NCI-H1694 treated with DMSO at 0.1 percent for 48 hours (cell line): Measurements from ENCODE around the gene MESP1.
"Not testable (repeated sequence)": the region's sequence is repeated elsewhere in the genome, so short reads cannot be mapped to it uniquely, and the experiment has no call there.

Experiments used
- DNase-seq: peaks from one replicate; lab custom pipeline; 2025; lab: John Stamatoyannopoulos, UW

Gene MESP1, protein sequence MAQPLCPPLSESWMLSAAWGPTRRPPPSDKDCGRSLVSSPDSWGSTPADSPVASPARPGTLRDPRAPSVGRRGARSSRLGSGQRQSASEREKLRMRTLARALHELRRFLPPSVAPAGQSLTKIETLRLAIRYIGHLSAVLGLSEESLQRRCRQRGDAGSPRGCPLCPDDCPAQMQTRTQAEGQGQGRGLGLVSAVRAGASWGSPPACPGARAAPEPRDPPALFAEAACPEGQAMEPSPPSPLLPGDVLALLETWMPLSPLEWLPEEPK

DNA sequence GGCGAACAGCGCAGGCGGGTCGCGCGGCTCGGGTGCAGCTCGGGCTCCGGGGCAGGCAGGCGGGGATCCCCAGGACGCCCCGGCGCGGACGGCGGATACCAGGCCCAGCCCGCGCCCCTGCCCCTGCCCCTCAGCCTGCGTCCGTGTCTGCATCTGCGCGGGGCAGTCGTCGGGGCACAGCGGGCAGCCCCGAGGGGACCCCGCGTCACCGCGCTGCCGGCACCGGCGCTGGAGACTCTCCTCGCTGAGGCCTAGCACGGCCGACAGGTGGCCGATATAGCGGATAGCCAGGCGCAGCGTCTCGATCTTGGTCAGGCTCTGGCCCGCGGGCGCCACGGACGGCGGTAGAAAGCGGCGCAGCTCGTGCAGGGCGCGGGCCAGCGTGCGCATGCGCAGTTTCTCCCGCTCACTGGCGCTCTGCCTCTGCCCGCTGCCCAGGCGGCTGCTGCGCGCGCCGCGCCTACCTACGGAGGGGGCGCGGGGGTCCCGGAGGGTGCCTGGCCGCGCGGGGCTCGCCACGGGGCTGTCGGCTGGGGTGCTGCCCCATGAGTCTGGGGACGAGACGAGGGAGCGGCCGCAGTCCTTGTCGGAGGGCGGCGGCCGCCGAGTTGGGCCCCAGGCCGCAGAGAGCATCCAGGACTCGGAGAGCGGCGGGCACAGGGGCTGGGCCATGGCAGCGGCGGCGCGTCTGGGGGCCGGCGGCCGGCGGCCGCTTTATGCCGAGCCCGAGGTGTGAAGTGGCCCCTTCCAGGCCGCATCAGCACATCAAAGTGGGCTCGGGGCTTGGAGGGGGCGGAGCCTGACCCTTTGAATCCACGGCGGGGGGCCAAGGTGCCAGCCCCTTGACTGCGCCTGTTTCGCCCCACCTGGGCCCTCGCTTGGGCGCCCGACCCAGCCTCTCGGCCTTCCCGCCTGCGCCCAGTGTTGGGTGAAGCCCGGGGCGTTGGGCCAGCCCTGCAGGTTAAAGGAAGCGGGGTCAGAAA, at the start of gene MESP1:
Gene MESP1 (minus strand): TSS at position 690 of the 983 bp plus-strand sequence. CDS start 18 bp downstream, at position 672.
- peak; percentile 62 for DNase-seq

DNA sequence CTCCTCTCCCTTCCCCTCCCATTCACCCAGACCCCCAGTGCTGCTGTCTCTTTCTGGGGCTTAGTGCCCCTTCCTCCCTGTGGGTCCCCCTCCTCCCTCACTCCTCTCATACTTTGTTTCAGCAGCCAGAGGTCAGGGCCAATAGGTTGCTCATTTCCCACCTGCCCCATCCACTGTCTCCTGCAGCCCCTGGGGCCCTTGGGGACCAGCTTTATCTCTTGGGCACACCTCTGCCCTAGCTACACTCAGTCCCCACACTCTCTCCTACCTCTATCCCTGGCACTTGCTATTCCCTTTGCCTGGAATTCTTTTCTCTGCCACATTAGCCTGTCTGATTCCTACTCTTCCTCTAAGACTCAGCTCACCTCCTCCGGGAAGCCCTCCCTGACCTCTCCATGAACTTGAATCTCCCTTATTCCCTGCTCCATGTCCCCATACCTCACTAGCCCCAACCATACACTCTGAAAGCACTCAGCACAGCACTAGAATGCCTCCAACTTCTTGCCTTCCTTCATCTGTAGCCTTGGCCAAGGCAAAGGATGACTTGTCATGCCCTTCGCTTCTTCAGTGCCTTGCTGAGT, 49.0 kb upstream of the MESP1 start:
- no peak for DNase-seq

- DNase-seq, result no peak
Observed at GRCh38 chr15:89799011-89799911, 48.2 kb upstream of the MESP1 start.

GRCh38 chr15:89797678-89798201, 46.7 kb upstream of the MESP1 start:
- DNase-seq, result no peak

- no peak for DNase-seq
Observed at GRCh38 chr15:89795996-89796395, 44.9 kb upstream of the MESP1 start.

DNA sequence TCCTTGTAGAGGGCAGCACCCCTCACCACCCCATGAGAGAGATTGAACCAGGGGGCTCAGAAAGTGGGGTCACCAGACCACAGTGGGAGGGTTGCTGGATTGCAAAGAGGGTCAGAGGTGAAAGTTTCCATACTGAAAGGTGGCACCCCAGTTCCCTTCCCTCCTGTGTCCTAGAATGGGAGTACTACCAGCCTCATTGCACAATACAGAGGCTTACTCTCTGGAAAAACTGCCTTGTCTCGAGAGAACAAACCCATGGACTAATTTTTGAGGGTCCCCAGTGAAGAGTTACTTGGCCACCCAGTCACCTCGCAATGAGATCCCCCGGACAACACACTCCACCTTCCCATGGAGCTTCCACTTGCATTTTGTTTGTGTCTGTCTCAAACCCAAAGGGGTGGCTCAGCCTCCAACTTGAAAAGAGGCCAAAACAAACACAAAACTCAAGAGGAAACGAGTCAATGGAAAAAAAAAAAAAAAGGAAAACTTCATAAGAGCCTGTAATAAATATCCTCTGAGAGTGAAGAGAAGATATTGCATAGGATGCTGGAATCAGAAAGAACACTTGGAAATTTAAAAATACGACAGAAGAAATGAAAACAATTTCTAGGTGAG, 43.7 kb upstream of the MESP1 start:
- no peak for DNase-seq

GRCh38 chr15:89792106-89792805, 41.2 kb upstream of the MESP1 start:
- no peak for DNase-seq

GRCh38 chr15:89790661-89791060, 39.6 kb upstream of the MESP1 start:
- DNase-seq, result no peak

DNA sequence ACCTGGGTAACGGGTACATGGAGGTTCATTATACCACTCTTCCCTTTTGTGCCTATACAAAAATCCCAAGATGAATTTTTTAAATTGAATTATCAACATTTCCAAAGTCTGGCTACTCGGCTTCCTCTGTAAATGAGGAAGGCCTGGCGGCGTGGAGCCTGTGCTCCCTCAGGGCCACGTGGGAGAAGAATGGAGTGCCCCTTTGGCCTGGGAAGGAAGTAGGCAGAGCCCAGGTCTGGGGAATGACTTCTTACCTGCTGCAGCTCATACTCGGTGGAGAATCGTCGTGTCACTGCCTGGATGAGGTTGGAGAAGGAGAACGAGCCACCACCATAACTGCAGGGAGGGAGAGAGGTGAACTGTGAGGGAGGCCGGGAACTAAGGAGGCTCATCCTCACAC, 39.2 kb upstream of the MESP1 start:
- no peak for DNase-seq

DNA sequence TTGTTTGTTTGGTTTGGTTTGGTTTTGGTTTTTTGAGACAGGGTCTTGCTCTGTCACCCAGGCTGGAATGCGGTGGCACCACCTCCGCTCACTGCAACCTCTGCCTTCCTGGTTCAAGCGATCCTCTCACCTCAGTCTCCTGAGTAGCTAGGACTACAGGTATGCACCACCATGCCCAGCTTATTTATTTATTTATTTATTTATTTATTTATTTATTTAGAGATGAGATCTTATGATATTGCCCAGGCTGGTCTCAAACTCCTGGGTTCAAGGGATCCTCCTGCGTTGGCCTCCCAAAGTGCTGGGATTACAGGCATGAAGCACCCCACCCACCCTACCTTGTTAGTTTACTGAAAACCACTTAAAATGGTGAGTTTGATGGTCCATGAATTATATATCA, 37.5 kb upstream of the MESP1 start:
- not testable (repeated sequence) for DNase-seq

DNA sequence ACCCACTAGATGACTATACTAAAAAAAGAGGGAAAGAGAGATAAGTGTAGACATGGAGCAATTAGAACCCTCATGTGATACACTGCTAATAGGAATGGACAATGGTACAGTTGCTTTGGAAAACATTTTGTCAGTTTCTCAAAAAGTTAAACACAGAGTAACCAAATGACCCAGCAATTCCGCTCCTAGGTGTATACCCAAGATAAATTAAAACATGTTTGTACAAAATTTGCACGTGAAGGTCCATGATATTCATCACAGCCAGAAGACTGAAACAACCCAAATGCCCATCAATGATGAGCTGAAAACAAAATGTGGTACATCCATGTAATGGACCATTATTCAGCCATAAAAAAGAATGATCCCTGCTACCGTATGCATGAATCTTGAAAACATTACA, 36.9 kb upstream of the MESP1 start:
- no peak for DNase-seq

- no peak for DNase-seq
Observed at GRCh38 chr15:89785774-89786140, 34.7 kb upstream of the MESP1 start.

- no peak for DNase-seq
Observed at GRCh38 chr15:89785064-89785773, 34.2 kb upstream of the MESP1 start.

- no peak for DNase-seq
Observed at GRCh38 chr15:89784686-89784960, 33.6 kb upstream of the MESP1 start.

- DNase-seq, result no peak
Observed at GRCh38 chr15:89783861-89784685, 33.0 kb upstream of the MESP1 start.

DNA sequence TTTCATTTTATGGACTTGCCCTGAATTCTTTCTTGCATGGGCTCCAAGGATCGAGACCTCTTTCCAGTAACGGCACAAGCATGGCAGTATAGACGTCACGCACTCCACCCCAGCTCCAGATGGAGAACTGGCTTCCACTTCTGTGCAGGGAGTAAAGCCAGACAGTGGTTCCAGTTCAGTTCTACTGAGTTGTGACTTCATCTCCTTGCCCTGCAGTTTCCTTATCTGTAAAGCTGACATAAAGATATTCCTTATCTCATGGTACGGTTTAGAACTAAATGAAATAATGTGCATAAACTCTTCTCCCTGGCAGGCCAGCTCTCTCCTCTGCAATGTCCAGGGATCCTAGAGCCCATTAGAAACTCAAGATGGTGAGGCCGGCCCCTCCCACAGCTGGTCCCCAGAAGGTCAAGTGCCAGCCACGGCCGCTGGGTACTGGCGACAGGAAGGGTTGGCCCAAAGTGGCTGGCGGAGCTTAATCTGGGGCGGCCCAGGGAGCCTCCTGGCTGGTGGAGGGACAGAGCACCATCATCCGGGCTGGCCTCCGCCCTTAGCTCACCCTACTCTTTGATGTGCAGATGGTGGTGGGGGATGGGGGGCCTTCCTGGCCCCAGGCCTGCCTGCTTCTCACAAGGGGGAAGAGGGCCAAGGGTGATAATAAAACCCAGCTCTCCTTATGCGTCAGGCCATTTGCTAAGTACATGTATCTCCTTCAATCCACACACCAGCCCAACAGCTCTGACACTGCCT, 32.2 kb upstream of the MESP1 start:
- no peak for DNase-seq

DNA sequence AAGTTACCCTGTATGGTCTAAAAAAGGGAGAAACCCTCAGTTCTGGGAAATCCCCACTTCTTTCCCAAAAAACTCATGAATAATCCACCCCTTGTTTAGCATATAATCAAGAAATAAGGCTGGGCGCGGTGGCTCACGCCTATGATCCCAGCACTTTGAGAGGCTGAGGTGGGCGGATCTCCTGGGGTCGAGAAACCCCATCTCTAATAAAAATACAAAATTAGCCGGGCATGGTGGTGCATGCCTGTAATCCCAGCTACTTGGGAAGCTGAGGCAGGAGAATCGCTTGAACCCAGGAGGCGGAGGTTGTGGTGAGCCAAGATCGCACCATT, 31.5 kb upstream of the MESP1 start:
- not testable (repeated sequence) for DNase-seq

GRCh38 chr15:89781891-89782618, 31.0 kb upstream of the MESP1 start:
- DNase-seq, result no peak
